HepG2 (cell line): ENCODE data around the gene ZNF284. TPM values are rescaled to one million over a fixed set of nuclear protein-coding genes. Genes with fewer than 3 reads are reported as not detected.
A peak's percentile ranks its signal among the peaks of the same experiment; 100 is the strongest.

ENCODE experiments used
- BORCS8-MEF2B ChIP-seq: sonication (generic); formaldehyde crosslinking; IDR thresholded peaks from 2 replicates; pipeline ENCODE4 v1.8.0; 2022; ENCODE audit warnings: mild to moderate bottlenecking, missing genetic modification reagents
- BRCA1 ChIP-seq: sonication (generic); formaldehyde crosslinking; IDR thresholded peaks from 2 replicates; pipeline ENCODE4 v1.4.0; 2020; ENCODE audit warnings: missing genetic modification reagents
- HOXA5 ChIP-seq: sonication (generic); formaldehyde crosslinking; IDR thresholded peaks from 2 replicates; pipeline ENCODE4 v1.4.0; 2020; ENCODE audit warnings: missing genetic modification reagents
- MYNN ChIP-seq: sonication (generic); formaldehyde crosslinking; IDR thresholded peaks from 2 replicates; pipeline ENCODE4 v1.4.0; 2020; ENCODE audit warnings: mild to moderate bottlenecking, low read depth, missing genetic modification reagents
- NCOA2 ChIP-seq: sonication (generic); formaldehyde crosslinking; IDR thresholded peaks from 2 replicates; pipeline ENCODE4 v1.8.0; 2022; ENCODE audit warnings: inconsistent platforms
- NFE2 ChIP-seq: sonication (generic); formaldehyde crosslinking; IDR thresholded peaks from 2 replicates; pipeline ENCODE4 v1.4.0; 2020; ENCODE audit warnings: missing genetic modification reagents
- RBFOX2 ChIP-seq: fragments of 200-400 bp; formaldehyde crosslinking; IDR thresholded peaks from 2 replicates; pipeline ENCODE4 v1.6.1; 2017; ENCODE audit warnings: low read depth, mild to moderate bottlenecking, low read length
- SP4 ChIP-seq: sonication (generic); formaldehyde crosslinking; IDR thresholded peaks from 2 replicates; pipeline ENCODE4 v1.8.1; 2023; ENCODE audit warnings: mild to moderate bottlenecking, missing genetic modification reagents
- TRIM24 ChIP-seq: sonication (generic); formaldehyde crosslinking; IDR thresholded peaks from 2 replicates; pipeline ENCODE4 v1.8.0; 2022; ENCODE audit warnings: mild to moderate bottlenecking, missing genetic modification reagents
- ZKSCAN5 ChIP-seq: sonication (generic); formaldehyde crosslinking; IDR thresholded peaks from 2 replicates; pipeline ENCODE4 v1.5.1; 2020; ENCODE audit warnings: mild to moderate bottlenecking, missing genetic modification reagents
- ZNF232 ChIP-seq: sonication (generic); formaldehyde crosslinking; IDR thresholded peaks from 2 replicates; pipeline ENCODE4 v1.4.0; 2020; ENCODE audit warnings: missing genetic modification reagents, borderline replicate concordance
- ZNF3 ChIP-seq: IDR thresholded peaks from 2 replicates; pipeline ENCODE4 v1.7.0; 2017; ENCODE audit warnings: inconsistent platforms
- ZNF441 ChIP-seq: sonication (generic); formaldehyde crosslinking; IDR thresholded peaks from 2 replicates; pipeline ENCODE4 v1.7.0; 2021; ENCODE audit warnings: missing genetic modification reagents, borderline replicate concordance
- polyA plus RNA-seq, 8 experiments: library from polyadenylated mRNA; depleted of rRNA in 3 of 8; stranded (reverse) in 7 of 8; unstranded in 1 of 8; fragments of >200 nt; fragmentation: Illumina TruSeq in 4 of 8; extraction: Trizol in 4 of 8; gene quantifications; 2 replicates each; pipeline versions ENCODE4 v1.2.1 to v1.2.3, GENCODE V29; 2011 to 2016; ENCODE audit warnings: low read depth in 4 of 8, missing spikeins in 1 of 8, mixed read lengths in 1 of 8; ENCODE audit not compliant: insufficient read depth in 1 of 8
- total RNA-seq, 5 experiments: library from RNA; depleted of rRNA; stranded (reverse); fragments of >200 nt; fragmentation: Illumina TruSeq; extraction: Trizol; gene quantifications; 2 replicates each; pipeline ENCODE4 v1.2.3, GENCODE V29; 2016; ENCODE audit warnings: low read depth in 1 of 5
- TF ChIP-seq, protein P1 (sequence below): sonication (generic); formaldehyde crosslinking; IDR thresholded peaks from 2 replicates; pipeline ENCODE4 v1.8.0; 2022; ENCODE audit warnings: missing genetic modification reagents, mild to moderate bottlenecking, borderline replicate concordance
- TF ChIP-seq, protein P2 (sequence below): sonication (generic); formaldehyde crosslinking; IDR thresholded peaks from 2 replicates; pipeline ENCODE4 v1.8.1; 2023; ENCODE audit warnings: mild to moderate bottlenecking, missing genetic modification reagents, borderline replicate concordance
- TF ChIP-seq, protein P3 (sequence below): sonication (generic); formaldehyde crosslinking; IDR thresholded peaks from 2 replicates; pipeline ENCODE4 v1.5.1; 2020; ENCODE audit warnings: mild to moderate bottlenecking, moderate library complexity, missing genetic modification reagents
- TF ChIP-seq, protein P4 (sequence below): sonication (generic); formaldehyde crosslinking; IDR thresholded peaks from 2 replicates; pipeline ENCODE4 v1.8.0; 2023; ENCODE audit warnings: mild to moderate bottlenecking, missing genetic modification reagents
- TF ChIP-seq, protein P5 (sequence below), 2 experiments: sonication (generic) in 1 of 2; formaldehyde crosslinking in 1 of 2; IDR thresholded peaks; 2 replicates each; pipeline versions ENCODE4 v1.5.1 to v1.6.1; 2011 to 2020; ENCODE audit warnings: borderline replicate concordance in 1 of 2, low read depth in 1 of 2, low read length in 1 of 2, mild to moderate bottlenecking in 1 of 2, missing genetic modification reagents in 1 of 2, moderate library complexity in 1 of 2
- TF ChIP-seq, protein P6 (sequence below): IDR thresholded peaks from 2 replicates; pipeline ENCODE4 v1.6.1; 2016; ENCODE audit warnings: control low read depth
- TF ChIP-seq, protein P7 (sequence below): IDR thresholded peaks from 2 replicates; pipeline ENCODE4 v1.6.1; 2016; ENCODE audit warnings: missing genetic modification reagents, missing compliant biosample characterization

ZNF284 gene
- total and polyA plus RNA-seq, 2 of the 13 experiments (the other 11 are each of a cell fraction or from before 2014, with no cell fraction given): 1.2 to 2.3 TPM

DNA sequence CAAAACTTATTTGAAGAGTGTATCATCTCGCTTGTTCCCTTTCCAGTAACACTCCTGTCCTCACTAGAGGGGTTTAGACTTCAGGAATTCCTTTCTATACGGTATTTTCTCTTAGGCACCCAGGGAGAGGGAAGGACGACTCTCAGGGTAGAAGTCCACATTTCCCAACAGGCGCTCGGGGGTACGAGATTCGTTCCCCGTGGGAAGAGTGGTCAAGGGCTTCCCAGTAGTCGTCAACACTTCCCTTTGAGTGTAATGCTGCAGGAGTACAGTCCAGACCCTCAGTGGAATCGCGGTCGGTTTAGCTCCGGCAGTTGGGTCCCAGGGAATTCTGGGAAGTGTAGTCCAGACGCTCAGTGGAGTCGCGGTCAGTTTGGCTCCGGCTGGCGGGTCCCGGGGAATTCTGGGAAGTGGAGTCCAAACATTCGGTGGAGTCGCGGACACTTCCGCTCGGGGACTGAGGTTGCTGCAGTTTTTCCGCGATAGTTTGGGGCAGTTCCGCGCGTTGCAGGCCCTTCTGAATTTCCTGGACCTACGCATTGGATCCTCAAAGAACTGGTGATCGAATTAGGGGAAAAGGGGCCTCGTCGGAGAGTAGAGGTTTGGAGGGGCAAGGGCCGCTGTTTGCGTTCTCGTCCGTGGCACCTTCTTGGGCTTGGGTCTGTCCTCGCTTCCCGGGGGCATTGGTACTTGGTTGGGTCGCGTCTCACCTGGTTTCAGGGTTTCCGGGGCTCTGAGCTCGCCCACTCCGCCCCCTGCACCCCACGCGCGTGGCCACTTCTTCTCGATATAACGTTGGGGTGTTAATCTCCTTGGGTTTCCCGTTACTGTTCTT lies 22.2 kb downstream of the ZNF284 start, which contains the start of gene ZNF224 (continued):
- TF ChIP-seq, protein P1, sequence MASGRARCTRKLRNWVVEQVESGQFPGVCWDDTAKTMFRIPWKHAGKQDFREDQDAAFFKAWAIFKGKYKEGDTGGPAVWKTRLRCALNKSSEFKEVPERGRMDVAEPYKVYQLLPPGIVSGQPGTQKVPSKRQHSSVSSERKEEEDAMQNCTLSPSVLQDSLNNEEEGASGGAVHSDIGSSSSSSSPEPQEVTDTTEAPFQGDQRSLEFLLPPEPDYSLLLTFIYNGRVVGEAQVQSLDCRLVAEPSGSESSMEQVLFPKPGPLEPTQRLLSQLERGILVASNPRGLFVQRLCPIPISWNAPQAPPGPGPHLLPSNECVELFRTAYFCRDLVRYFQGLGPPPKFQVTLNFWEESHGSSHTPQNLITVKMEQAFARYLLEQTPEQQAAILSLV: peak; percentile 39; the same call in 1 of the 2 replicates
- TF ChIP-seq, protein P2, sequence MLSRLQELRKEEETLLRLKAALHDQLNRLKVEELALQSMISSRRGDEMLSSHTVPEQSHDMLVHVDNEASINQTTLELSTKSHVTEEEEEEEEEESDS (CRISPR knock-in tag): 0 out of 2 replicates have a peak, but pooled peaks have one; percentile 23
- TF ChIP-seq ZKSCAN5 (CRISPR knock-in tag): no peak
- peak; percentile 40; the same call in 1 of the 2 replicates for TF ChIP-seq RBFOX2
- TF ChIP-seq, protein P3, sequence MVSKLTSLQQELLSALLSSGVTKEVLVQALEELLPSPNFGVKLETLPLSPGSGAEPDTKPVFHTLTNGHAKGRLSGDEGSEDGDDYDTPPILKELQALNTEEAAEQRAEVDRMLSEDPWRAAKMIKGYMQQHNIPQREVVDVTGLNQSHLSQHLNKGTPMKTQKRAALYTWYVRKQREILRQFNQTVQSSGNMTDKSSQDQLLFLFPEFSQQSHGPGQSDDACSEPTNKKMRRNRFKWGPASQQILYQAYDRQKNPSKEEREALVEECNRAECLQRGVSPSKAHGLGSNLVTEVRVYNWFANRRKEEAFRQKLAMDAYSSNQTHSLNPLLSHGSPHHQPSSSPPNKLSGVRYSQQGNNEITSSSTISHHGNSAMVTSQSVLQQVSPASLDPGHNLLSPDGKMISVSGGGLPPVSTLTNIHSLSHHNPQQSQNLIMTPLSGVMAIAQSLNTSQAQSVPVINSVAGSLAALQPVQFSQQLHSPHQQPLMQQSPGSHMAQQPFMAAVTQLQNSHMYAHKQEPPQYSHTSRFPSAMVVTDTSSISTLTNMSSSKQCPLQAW: peak; percentile 82
- no peak for TF ChIP-seq TRIM24
- peak; percentile 42; the same call in 1 of the 2 replicates for TF ChIP-seq ZNF441 (CRISPR knock-in tag)
- TF ChIP-seq NFE2 (CRISPR knock-in tag): no peak
- TF ChIP-seq, protein P4, sequence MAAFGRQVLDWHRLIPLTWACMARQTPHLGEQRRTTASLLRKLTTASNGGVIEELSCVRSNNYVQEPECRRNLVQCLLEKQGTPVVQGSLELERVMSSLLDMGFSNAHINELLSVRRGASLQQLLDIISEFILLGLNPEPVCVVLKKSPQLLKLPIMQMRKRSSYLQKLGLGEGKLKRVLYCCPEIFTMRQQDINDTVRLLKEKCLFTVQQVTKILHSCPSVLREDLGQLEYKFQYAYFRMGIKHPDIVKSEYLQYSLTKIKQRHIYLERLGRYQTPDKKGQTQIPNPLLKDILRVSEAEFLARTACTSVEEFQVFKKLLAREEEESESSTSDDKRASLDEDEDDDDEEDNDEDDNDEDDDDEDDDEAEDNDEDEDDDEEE: no peak
- TF ChIP-seq SP4 (CRISPR knock-in tag): peak; percentile 42; the same call in 1 of the 2 replicates
- TF ChIP-seq ZNF232 (CRISPR knock-in tag): no peak; the same call in 1 of the 2 replicates
- TF ChIP-seq ZNF3 (CRISPR knock-in tag): no peak
- TF ChIP-seq, protein P5, sequence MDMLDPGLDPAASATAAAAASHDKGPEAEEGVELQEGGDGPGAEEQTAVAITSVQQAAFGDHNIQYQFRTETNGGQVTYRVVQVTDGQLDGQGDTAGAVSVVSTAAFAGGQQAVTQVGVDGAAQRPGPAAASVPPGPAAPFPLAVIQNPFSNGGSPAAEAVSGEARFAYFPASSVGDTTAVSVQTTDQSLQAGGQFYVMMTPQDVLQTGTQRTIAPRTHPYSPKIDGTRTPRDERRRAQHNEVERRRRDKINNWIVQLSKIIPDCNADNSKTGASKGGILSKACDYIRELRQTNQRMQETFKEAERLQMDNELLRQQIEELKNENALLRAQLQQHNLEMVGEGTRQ (IDR thresholded peaks at IDR 0.05; ENCODE audit: low read depth, low read length): no peak
- TF ChIP-seq, protein P5 (CRISPR knock-in tag; IDR thresholded peaks at IDR 0.05; ENCODE audit: borderline replicate concordance): no peak
- 0 out of 2 replicates have a peak, but pooled peaks have one; percentile 54 for TF ChIP-seq BRCA1 (CRISPR knock-in tag)
- TF ChIP-seq BORCS8-MEF2B (CRISPR knock-in tag): 0 out of 2 replicates have a peak, but pooled peaks have one; percentile 16
- no peak for TF ChIP-seq MYNN (CRISPR knock-in tag)
- no peak for TF ChIP-seq NCOA2 (CRISPR knock-in tag)
- TF ChIP-seq, protein P6, sequence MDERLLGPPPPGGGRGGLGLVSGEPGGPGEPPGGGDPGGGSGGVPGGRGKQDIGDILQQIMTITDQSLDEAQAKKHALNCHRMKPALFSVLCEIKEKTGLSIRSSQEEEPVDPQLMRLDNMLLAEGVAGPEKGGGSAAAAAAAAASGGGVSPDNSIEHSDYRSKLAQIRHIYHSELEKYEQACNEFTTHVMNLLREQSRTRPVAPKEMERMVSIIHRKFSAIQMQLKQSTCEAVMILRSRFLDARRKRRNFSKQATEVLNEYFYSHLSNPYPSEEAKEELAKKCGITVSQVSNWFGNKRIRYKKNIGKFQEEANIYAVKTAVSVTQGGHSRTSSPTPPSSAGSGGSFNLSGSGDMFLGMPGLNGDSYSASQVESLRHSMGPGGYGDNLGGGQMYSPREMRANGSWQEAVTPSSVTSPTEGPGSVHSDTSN (CRISPR knock-in tag): no peak
- TF ChIP-seq, protein P7, sequence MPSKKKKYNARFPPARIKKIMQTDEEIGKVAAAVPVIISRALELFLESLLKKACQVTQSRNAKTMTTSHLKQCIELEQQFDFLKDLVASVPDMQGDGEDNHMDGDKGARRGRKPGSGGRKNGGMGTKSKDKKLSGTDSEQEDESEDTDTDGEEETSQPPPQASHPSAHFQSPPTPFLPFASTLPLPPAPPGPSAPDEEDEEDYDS (CRISPR knock-in tag): peak; percentile 72
- TF ChIP-seq HOXA5: peak; percentile 70; the same call in 1 of the 2 replicates
